GM12801 (cell line): ENCODE results near the gene MSL3B.

Experiments used
- CTCF ChIP-seq: IDR thresholded peaks from one replicate; pipeline ENCODE4 v1.5.1; 2011; ENCODE audit warnings: control low read depth; ENCODE audit not compliant: insufficient read length; ENCODE audit errors: extremely low read depth

Gene MSL3B

GRCh38 chr2:233867993-233868532, at the start of gene MSL3B:
Gene MSL3B (minus strand): TSS chr2:233868386.
- TF ChIP-seq CTCF, result no peak

- TF ChIP-seq CTCF, result no peak
Measured at GRCh38 chr2:233917116-233917515, 48.9 kb upstream of the MSL3B start, which contains the start of gene TRPM8. Gene TRPM8 (plus strand): TSS chr2:233917373. CDS start chr2:233926538, 9,165 bp downstream.

GRCh38 chr2:233915128-233915527, 46.9 kb upstream of the MSL3B start:
- no peak for TF ChIP-seq CTCF

- TF ChIP-seq CTCF, result no peak
Measured at GRCh38 chr2:233912691-233913423, 44.7 kb upstream of the MSL3B start.

GRCh38 chr2:233907627-233908026, 39.4 kb upstream of the MSL3B start:
- no peak for TF ChIP-seq CTCF

GRCh38 chr2:233905945-233906344, 37.8 kb upstream of the MSL3B start:
- TF ChIP-seq CTCF, result no peak

- TF ChIP-seq CTCF, result no peak
Measured at GRCh38 chr2:233901884-233902283, 33.7 kb upstream of the MSL3B start.
